Natural killer cell (primary cell): ENCODE results near the gene GTSF1L. TPM values are rescaled to one million over a fixed set of nuclear protein-coding genes. Genes with fewer than 3 reads are reported as not detected.

Experiments
- ATAC-seq, 3 donors: fragments of 150-1000 bp in 2 of 3; fragments of 200-7000 bp in 1 of 3; cut with Tn5 transposase; 1 replicate in 1 of 3; 2 replicates in 2 of 3; pipeline ENCODE4 v1.10.0; 2021; ENCODE audit warnings: mild to moderate bottlenecking in 2 of 3, moderate library complexity in 2 of 3
- DNase-seq, 2 donors: peaks; one replicate each; pipeline versions ENCODE4 v3.0.0 to v3.0.0-alpha.2; 2013 to 2021; ENCODE audit warnings: mixed read lengths in 1 of 2
- H3K27ac ChIP-seq: one replicate; pipeline ENCODE4 v1.5.1; 2013; ENCODE audit warnings: mild to moderate bottlenecking, low read length
- H3K27me3 ChIP-seq: one replicate; pipeline ENCODE4 v1.6.1; 2013; ENCODE audit warnings: low read length; ENCODE audit not compliant: control insufficient read depth, insufficient read depth
- H3K36me3 ChIP-seq: one replicate; pipeline ENCODE4 v1.6.1; 2013; ENCODE audit warnings: low read length; ENCODE audit not compliant: control insufficient read depth, insufficient read depth
- H3K4me1 ChIP-seq: one replicate; pipeline ENCODE4 v1.6.1; 2013; ENCODE audit warnings: low read length; ENCODE audit not compliant: control insufficient read depth, insufficient read depth
- H3K4me3 ChIP-seq: one replicate; pipeline ENCODE4 v1.5.1; 2013; ENCODE audit warnings: low read length
- H3K9me3 ChIP-seq: one replicate; pipeline ENCODE4 v1.6.1; 2013; ENCODE audit warnings: low read length; ENCODE audit not compliant: control insufficient read depth, insufficient read depth
- H3K27ac Mint-ChIP-seq, 2 donors: one replicate each; pipeline ENCODE4 v1.8.0; 2022; ENCODE audit warnings: mild to moderate bottlenecking in 2 of 2, mixed read lengths in 2 of 2, moderate library complexity in 1 of 2
- H3K27me3 Mint-ChIP-seq, 2 donors: one replicate each; pipeline ENCODE4 v1.8.0; 2022; ENCODE audit warnings: low read depth in 2 of 2, mixed read lengths in 2 of 2
- H3K36me3 Mint-ChIP-seq: one replicate; pipeline ENCODE4 v1.8.0; 2022; ENCODE audit warnings: mixed read lengths
- H3K4me1 Mint-ChIP-seq, 2 donors: one replicate each; pipeline ENCODE4 v1.8.0; 2022; ENCODE audit warnings: mixed read lengths in 2 of 2
- H3K4me3 Mint-ChIP-seq: one replicate; pipeline ENCODE4 v1.8.0; 2022; ENCODE audit warnings: mild to moderate bottlenecking, moderate library complexity, mixed read lengths
- H3K9me3 Mint-ChIP-seq, 2 donors: one replicate each; pipeline ENCODE4 v1.8.0; 2022; ENCODE audit warnings: mixed read lengths in 2 of 2
- CTCF ChIP-seq: fragments of 200-600 bp; IDR thresholded peaks from one replicate; pipeline ENCODE4 v1.8.0; 2022; ENCODE audit warnings: antibody characterized with exemption
- WGBS: methylation state at CpG from one replicate; pipeline ENCODE4 v1.1.7; 2013; ENCODE audit warnings: missing lambda C conversion rate; ENCODE audit not compliant: insufficient coverage; 5-methylcytosine and 5-hydroxymethylcytosine counted together
- intact Hi-C: fragments of 100-400 bp; cut with micrococcal nuclease; formaldehyde crosslinking; loops from one replicate; pipeline ENCODE4 v1.14.2; 2022
- total RNA-seq, 4 donors: library from RNA; stranded (reverse); fragments of 120-200 nt in 1 of 4; gene quantifications; one replicate each; pipeline versions ENCODE4 v1.2.3 to v1.2.4, GENCODE V29; 2013 to 2022

GTSF1L gene
- total RNA-seq, 3 donors from 2014 or later (not counting 1 experiment from before 2014, with no cell fraction given), result not detected

GRCh38 chr20:43681468-43681942 lies 45.3 kb downstream of the GTSF1L start:
- Histone ChIP-seq H3K27me3 (no peaks in the 10 kb centered on the region), H3K36me3 (no peaks in the 10 kb centered on the region), H3K4me3 (no peak overlapping the region), H3K4me1 (peaks cover 18% of the 10 kb centered on the region), H3K9me3 (no peaks in the 10 kb centered on the region), H3K27ac (peak overlapping the region; percentile 84)
- Mint-ChIP-seq H3K27ac (no peak overlapping the region), H3K9me3 (no peaks in the 10 kb centered on the region), H3K4me1 (no peaks in the 10 kb centered on the region), H3K36me3 (no peaks in the 10 kb centered on the region), H3K27me3 (no peaks in the 10 kb centered on the region), H3K4me3 (no peak overlapping the region)
- ATAC-seq (peak in 1 of 3 donors; percentile 15), DNase-seq (peak in 1 of 2 donors; percentile 35)
- 66% methylated on average over 8 of the region's 8 CpGs for WGBS
- intact Hi-C loops, result no loop called here
- no peak for TF ChIP-seq CTCF

GRCh38 chr20:43680981-43681380 lies 45.8 kb downstream of the GTSF1L start:
- Mint-ChIP-seq H3K9me3 (no peaks in the 10 kb centered on the region), H3K4me3 (no peak overlapping the region), H3K27me3 (no peaks in the 10 kb centered on the region), H3K27ac (no peak overlapping the region), H3K36me3 (no peaks in the 10 kb centered on the region), H3K4me1 (no peaks in the 10 kb centered on the region)
- intact Hi-C loops, result no loop called here
- TF ChIP-seq CTCF, result no peak
- Histone ChIP-seq H3K36me3 (no peaks in the 10 kb centered on the region), H3K27me3 (no peaks in the 10 kb centered on the region), H3K4me1 (peaks cover 18% of the 10 kb centered on the region), H3K27ac (peak overlapping the region; percentile 84), H3K9me3 (no peaks in the 10 kb centered on the region), H3K4me3 (no peak overlapping the region)
- ATAC-seq (no peak), DNase-seq (no peak)
- WGBS, result 86% methylated on average over 7 of the region's 7 CpGs

- Histone ChIP-seq H3K36me3 (no peaks in the 10 kb centered on the region), H3K9me3 (no peaks in the 10 kb centered on the region), H3K4me1 (peaks cover 4% of the 10 kb centered on the region), H3K27me3 (no peaks in the 10 kb centered on the region), H3K27ac (no peak overlapping the region), H3K4me3 (no peak overlapping the region)
- H3K27me3 Mint-ChIP-seq, result no peaks in the 10 kb centered on the region
- H3K27ac Mint-ChIP-seq, result no peak overlapping the region
- H3K9me3 Mint-ChIP-seq, result no peaks in the 10 kb centered on the region
- H3K4me1 Mint-ChIP-seq, result no peaks in the 10 kb centered on the region
- 98% methylated on average over 5 of the region's 5 CpGs for WGBS
- no peak for TF ChIP-seq CTCF
- no peak for ATAC-seq
- no peaks in the 10 kb centered on the region for H3K36me3 Mint-ChIP-seq
- no peak overlapping the region for H3K4me3 Mint-ChIP-seq
- intact Hi-C loops, result no loop called here
- DNase-seq, result no peak
Measured at GRCh38 chr20:43676368-43676767, 50.4 kb downstream of the GTSF1L start.

Other genes starting within 250 kb of the GTSF1L start
- 10 to 100 TPM; 15.4 to 17.1 (median 17.0) TPM for gene L3MBTL1, start 219.3 kb downstream of the GTSF1L start, total RNA-seq
- 1 to 10 TPM in 1 of 3 donors, under 1 TPM in 2; 0.48 to 1.2 (median 0.61) TPM for gene SGK2, start 168.0 kb downstream of the GTSF1L start, total RNA-seq
- 10 to 100 TPM; 21.5 to 26.1 (median 22.4) TPM for gene IFT52, start 136.1 kb downstream of the GTSF1L start, total RNA-seq
- gene MYBL2, start 59.9 kb downstream of the GTSF1L start, total RNA-seq, result 1 to 10 TPM; 1.6 to 2.4 (median 1.7) TPM
- gene TOX2, start 187.8 kb upstream of the GTSF1L start, total RNA-seq, result 1 to 10 TPM in 2 of 3 donors, under 1 TPM in 1; 0.93 to 1.8 (median 1.2) TPM